GM12874 (cell line): ENCODE results near the gene OR1E1.

ENCODE experiments used
- TF ChIP-seq, protein P1 (sequence below): IDR thresholded peaks from 2 replicates; pipeline ENCODE4 v1.5.1; 2011; ENCODE audit warnings: low read depth, mild to moderate bottlenecking, control low read depth, low read length, moderate library complexity; ENCODE audit not compliant: insufficient read depth

The OR1E1 gene, protein sequence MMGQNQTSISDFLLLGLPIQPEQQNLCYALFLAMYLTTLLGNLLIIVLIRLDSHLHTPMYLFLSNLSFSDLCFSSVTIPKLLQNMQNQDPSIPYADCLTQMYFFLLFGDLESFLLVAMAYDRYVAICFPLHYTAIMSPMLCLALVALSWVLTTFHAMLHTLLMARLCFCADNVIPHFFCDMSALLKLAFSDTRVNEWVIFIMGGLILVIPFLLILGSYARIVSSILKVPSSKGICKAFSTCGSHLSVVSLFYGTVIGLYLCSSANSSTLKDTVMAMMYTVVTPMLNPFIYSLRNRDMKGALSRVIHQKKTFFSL

DNA sequence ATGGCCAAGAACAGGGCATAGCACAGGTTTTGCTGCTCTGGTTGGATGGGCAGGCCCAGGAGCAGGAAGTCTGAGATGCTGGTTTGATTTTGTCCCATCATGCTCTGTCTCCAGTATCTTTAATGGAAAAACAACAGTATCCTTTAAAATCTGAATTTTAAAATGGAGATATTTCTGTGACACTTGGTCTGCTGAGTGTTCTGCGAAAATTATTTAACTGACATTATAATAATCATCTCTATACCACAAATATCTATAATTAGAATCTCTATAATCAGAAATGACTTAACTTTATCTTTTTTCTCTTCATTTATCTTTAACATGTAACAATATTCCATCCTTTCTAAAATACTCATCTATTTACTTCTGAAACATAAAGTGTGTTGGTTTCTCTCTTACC, at the start of gene OR1E1:
TSS of gene OR1E1 (minus strand) at position 101 of the 400 bp plus-strand sequence. CDS start at position 101, 0 bp downstream.
- TF ChIP-seq, protein P1, sequence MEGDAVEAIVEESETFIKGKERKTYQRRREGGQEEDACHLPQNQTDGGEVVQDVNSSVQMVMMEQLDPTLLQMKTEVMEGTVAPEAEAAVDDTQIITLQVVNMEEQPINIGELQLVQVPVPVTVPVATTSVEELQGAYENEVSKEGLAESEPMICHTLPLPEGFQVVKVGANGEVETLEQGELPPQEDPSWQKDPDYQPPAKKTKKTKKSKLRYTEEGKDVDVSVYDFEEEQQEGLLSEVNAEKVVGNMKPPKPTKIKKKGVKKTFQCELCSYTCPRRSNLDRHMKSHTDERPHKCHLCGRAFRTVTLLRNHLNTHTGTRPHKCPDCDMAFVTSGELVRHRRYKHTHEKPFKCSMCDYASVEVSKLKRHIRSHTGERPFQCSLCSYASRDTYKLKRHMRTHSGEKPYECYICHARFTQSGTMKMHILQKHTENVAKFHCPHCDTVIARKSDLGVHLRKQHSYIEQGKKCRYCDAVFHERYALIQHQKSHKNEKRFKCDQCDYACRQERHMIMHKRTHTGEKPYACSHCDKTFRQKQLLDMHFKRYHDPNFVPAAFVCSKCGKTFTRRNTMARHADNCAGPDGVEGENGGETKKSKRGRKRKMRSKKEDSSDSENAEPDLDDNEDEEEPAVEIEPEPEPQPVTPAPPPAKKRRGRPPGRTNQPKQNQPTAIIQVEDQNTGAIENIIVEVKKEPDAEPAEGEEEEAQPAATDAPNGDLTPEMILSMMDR = no peak

DNA sequence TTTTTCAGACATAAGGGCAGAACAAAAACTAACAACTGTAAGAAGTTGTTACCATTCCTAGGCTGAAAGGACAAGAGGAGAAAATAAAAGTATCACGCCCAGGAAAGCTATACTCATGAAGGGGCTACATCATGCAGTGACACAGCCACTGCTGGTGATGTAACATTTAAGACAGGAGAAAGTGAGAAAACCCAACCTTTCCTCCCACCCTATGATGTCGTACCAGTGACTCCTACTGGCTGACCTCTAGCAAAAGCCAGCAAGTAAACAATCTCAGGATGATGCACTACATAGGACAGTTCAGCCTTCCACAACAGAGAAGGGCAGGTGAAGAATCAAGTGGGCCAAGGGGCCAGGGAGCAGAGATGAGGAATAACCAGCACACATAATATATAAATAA, 49.4 kb upstream of the OR1E1 start:
- TF ChIP-seq, protein P1 = peak; percentile 26; the same call in 1 of the 2 replicates

DNA sequence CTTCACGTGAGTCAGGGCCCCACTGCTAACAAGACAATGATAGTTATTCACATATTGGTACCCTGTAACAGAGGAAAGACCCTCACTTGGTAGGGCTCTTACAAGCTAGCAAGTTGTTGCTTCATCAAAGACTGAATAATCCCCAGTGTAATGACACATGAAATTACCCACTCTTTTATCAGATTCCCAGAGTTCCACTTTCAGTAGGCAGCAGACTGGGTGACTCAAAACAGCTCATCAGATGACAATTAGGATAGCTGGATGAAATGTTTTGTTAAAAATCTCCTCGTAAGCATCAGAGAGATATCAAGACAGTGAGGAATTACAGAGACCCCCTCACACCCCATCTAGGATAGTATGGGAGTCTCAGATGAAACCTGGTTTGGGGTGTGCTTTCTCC, 42.2 kb upstream of the OR1E1 start:
- TF ChIP-seq, protein P1 = no peak

DNA sequence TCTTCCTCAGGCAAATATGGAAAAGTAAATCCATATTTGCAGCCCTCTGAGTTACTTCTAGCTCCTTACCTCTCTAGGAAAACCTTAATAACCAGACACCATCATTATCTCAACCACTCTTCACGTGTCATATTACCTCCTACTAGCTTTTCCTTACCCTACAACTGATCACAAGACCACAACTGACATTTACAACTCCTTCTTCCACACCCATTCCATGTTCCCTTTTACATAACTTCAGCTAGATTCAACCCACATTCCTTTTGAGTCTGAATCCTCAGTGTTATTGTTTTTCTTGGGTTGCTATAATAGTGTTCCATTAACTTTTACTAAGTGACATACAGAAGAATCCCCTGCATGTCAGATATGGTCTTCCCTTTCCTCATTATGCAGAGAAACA, 40.2 kb upstream of the OR1E1 start:
- TF ChIP-seq, protein P1 = no peak

DNA sequence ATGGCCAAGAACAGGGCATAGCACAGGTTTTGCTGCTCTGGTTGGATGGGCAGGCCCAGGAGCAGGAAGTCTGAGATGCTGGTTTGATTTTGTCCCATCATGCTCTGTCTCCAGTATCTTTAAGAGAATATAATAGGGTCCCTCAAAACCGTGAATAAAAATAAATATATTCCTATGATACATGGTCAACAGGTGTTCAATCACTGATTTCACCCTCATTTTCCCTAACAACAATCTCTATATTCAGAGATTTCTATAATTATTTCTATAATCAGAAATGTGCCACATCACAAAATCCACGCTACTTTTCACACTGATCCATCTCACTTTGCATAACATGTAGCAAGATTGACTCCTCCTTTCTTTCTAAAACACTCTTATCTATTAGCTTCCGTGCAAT, 35.5 kb upstream of the OR1E1 start, which contains the start of gene OR1E2:
TSS of gene OR1E2 (minus strand) at position 101 of the 400 bp plus-strand sequence. CDS start at position 101, 0 bp downstream.
- TF ChIP-seq, protein P1 = no peak

DNA sequence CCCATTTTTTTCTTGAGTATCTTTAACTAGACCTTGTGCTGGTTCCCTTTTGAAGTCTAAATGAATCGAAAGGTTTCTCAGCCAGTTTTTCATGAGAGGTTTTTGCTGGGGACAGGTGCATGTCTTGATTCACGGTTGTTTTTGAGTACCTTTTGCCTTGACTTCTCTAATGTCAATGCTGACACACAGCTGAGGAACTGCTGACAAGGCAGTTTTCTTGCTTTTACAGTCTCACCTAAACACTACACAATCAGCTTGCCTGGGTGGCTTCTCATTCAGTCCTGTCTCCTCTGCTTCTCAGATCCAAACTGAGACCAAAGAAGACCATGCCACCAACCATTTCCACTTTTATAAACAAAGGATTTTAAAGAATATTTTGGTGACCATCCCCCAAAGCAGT, 20.0 kb upstream of the OR1E1 start:
- TF ChIP-seq, protein P1 = no peak

DNA sequence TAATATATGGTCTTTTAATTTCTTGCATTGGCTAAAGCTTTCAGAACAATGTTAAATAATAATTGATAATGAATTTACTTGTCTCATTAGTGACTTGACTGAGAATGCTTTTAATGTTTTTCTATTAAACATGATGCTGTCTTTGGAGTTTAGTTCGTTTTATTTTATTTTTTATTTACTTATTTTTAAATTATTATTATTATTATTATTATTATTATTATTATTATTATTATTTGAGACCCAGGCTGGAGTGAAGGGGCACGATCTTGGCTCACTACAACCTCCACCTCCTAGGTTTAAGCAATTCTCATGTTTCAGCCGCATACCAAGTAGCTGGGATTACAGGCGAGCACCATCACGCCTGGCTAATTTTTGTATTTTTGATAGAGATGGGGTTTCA, 17.4 kb upstream of the OR1E1 start:
- TF ChIP-seq, protein P1 = no peak
